ENCODE measurements around the gene TOPBP1.
"Not testable (repeated sequence)": the region's sequence is repeated elsewhere in the genome, so short reads cannot be mapped to it uniquely, and the experiment has no call there.

TOPBP1 gene

DNA sequence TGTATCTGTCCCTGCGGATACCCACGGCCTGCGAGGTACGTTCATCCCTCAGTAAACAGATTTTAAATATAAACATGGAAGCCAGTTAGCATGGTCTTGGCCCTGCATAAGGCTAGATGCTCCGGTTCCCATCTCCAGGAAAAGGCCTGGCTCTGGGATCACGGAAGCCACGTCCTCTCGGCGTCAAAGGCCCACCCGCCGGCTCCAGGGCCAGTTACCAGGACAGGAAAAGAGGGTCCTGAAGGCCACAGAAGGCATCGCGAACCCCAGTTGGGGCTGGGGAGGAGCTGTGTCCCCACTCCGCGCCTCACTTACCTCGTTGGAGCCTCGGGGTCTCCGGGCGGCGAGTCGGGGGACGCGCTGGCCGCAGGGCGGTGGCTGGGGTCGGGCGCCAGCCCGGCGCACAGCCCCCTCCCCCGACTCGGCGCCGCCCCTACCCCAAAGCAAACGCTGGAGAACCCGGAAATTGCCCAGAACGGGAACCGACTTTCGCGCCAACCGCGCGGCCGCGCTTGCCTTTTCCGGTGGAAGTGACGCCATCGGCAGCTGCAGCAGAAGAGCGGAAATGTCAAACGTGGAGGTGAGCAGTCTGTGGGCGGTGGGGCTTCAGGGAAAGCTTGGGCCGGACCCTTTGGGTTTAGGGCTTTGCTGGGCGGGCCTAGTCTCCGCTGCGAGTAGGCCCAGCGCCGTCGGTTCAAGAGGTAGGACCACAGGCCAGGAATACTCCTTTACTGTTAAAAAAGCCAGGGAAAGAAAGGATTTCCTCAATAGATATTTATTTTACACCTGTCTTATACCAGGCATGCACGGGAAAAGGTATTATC is at the start of gene TOPBP1:
Gene TOPBP1 (minus strand): TSS at position 488 of the 824 bp plus-strand sequence. CDS start 814 bp downstream, outside the sequence.
- DNase-seq (ENCODE audit: insufficient read length, low spot score): peak; percentile 91
- FAIRE-seq: peak; percentile 93

DNA sequence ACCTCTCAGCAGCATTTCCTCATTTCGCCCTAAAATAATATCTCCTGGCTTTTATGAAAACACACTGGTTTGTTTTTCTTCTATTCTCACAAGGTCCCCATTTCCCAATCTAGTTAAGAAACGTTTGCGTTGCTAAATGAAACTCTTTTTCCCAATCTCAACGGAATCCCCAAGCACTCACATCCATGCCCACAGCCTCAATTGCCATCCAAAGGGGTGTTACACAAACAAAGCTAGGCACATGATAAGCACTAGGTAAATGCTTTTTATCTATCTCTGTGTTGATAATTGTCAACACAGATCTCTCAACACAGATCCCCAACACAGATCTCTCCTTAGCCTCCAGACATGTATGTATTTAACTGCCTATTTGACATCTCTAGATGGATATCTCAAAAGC is 49.3 kb upstream of the TOPBP1 start:
- FAIRE-seq (no peak), DNase-seq (ENCODE audit: insufficient read length, low spot score) (no peak)

DNA sequence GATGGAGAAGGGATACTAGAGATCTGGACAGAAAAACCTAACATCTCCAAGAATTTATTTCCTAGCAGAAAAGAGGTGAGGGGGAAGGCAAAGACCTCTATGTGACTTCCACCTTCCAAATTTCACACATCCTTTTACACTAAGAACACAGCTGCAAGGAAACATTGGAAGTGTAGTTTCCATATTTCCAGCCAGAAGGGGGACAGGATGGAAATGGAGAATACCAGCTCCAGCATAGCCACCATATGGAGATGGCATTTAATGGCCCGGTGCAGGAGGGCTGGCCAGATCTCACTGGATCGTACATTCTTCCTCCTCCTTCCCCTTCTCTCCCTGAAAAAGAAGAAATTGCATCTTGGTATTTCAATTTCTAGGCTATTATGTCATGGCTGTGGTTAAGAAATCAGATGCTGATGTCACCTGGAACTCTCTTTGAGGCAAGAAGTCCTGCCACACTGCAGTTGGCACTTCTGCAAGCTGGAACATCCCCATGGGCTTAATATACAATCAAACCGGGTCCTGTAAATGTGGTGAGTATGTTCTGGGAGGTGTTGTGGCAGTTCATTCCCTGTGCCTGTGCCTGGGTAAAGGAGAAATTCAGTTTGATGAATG is 47.5 kb upstream of the TOPBP1 start:
- FAIRE-seq (no peak), DNase-seq (ENCODE audit: insufficient read length, low spot score) (no peak)

- DNase-seq (ENCODE audit: insufficient read length, low spot score): no peak
- FAIRE-seq: no peak
Measured at GRCh38 chr3:133706033-133706432, 44.3 kb upstream of the TOPBP1 start.

- peak; percentile 33 for FAIRE-seq
- no peak for DNase-seq (ENCODE audit: insufficient read length, low spot score)
Measured at GRCh38 chr3:133703915-133704314, 42.2 kb upstream of the TOPBP1 start.

- FAIRE-seq (no peak), DNase-seq (ENCODE audit: insufficient read length, low spot score) (no peak)
Measured at GRCh38 chr3:133701435-133702358, 40.0 kb upstream of the TOPBP1 start.

DNA sequence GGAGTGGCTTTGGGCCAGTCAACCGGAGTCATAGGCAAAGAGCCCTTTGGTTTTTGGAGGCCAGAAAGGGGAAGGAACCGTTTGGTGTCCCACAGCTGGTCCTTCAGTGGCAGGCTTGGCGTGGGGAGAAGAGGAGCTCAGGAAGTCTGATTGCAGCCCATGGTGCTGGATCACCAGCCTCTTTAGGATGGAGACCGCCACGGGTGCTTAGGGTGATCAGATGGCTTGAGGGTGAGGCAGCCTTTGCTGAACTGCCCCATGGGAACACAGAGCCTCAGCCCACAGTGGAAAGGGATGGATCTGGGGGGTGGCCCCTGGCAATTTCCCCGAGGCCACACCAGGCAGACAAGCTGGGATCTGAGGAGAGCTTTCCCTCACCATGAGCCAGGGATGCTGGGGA is 38.6 kb upstream of the TOPBP1 start:
- FAIRE-seq (no peak), DNase-seq (ENCODE audit: insufficient read length, low spot score) (no peak)

- FAIRE-seq (no peak), DNase-seq (ENCODE audit: insufficient read length, low spot score) (no peak)
Measured at GRCh38 chr3:133699903-133700302, 38.2 kb upstream of the TOPBP1 start.

- no peak for DNase-seq (ENCODE audit: insufficient read length, low spot score)
- FAIRE-seq: no peak
Measured at GRCh38 chr3:133699467-133699866, 37.7 kb upstream of the TOPBP1 start.

- DNase-seq (ENCODE audit: insufficient read length, low spot score): no peak
- FAIRE-seq: no peak
Measured at GRCh38 chr3:133697960-133698359, 36.2 kb upstream of the TOPBP1 start.

- FAIRE-seq: no peak
Measured at GRCh38 chr3:133695560-133696171, 33.9 kb upstream of the TOPBP1 start.

GRCh38 chr3:133694288-133695268 is 32.8 kb upstream of the TOPBP1 start:
- DNase-seq (ENCODE audit: insufficient read length, low spot score) (no peak), FAIRE-seq (no peak)

More at GRCh38 chr3:133695560-133696171, 33.9 kb upstream of the TOPBP1 start:
- no peak for DNase-seq (ENCODE audit: insufficient read length, low spot score)

DNA sequence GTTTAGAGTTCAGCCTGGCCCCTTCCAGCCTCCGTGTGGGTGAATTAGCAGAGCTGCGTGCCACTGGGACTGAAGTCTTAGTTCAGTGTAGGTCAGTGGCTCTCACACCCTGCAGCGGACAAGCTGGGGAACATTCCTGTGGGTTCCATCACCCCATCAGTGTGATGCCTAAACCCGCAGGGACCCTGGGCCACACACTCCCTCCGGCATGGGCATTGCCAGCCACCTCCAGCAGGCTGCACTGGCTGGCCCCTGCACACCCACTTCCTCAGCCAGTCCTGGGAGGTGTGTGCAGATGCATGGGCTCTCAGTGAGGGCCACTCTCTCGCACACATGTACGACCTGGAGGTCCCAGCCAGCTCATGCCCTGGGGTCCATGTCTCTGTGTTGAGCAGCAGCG is 32.1 kb upstream of the TOPBP1 start:
- no peak for DNase-seq (ENCODE audit: insufficient read length, low spot score)
- no peak for FAIRE-seq

DNA sequence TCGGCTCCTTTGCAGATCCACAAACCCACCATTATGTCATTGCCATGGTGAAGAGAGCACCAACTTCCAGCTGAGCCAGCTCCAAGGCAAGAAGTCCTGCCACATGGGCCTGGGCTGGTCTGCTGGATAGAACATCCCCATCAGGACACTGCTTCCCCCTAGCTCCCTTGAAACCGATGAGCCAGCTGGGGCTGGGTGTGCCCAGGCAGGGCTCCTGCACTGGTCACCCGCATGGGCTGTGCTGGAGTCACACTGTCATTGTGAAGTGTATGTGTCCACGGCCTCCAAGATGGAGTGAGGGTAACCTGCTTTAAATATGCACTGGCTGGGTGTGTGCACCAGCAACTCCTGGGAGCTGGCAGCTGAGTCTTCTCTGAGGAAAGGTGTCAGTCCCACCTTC is 31.0 kb upstream of the TOPBP1 start:
- DNase-seq (ENCODE audit: insufficient read length, low spot score) (no peak), FAIRE-seq (peak; percentile 4)

GRCh38 chr3:133691273-133692107 is 29.7 kb upstream of the TOPBP1 start:
- FAIRE-seq (no peak), DNase-seq (ENCODE audit: insufficient read length, low spot score) (no peak)

DNA sequence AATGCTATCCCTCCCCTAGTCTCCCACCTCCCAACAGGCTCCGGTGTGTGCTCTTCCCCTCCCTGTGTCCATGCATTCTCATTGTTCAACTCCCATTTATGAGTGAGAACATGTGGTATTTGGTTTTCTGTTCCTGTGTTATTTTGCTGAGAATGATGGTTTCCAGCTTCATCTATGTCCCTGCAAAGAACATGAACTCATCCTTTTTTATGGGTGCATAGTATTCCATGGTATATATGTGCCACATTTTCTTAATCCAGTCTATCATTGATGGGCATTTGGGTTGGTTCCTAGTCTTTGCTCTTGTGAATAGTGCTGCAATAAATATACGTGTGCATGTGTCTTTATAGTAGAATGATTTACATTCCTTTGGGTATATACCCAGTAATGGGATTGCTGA is 16.3 kb upstream of the TOPBP1 start:
- not testable (repeated sequence) for DNase-seq (ENCODE audit: insufficient read length, low spot score); FAIRE-seq

GRCh38 chr3:133676336-133677118 is 14.8 kb upstream of the TOPBP1 start:
- FAIRE-seq: no peak
- DNase-seq (ENCODE audit: insufficient read length, low spot score): no peak

Data from HTR-8/SVneo (cell line).